ENCODE data around the gene CRMP1.

The CRMP1 gene

DNA sequence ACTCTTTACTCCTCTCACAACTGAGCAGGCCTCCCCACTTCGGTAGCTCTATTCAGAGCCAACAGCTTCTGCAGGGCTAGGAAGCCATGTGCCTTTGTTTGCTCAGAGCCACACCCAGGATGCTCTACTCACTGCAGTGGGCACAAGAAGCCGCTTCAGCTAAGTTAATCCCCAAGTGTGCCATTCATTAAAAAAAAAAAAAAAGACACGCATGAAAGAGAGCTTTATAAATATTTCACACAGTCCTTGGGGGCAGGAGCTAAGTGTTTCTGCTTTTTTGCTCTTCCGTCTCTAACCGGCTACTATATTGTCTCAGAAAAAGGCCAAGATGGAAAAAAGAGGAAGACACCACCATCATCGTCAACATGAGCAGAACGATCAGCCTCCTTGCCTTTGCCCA, 8.1 kb downstream of the CRMP1 start:
- DNase-seq (ENCODE audit: insufficient read length, low spot score), result no peak
- FAIRE-seq, result no peak
- TF ChIP-seq, protein P1, sequence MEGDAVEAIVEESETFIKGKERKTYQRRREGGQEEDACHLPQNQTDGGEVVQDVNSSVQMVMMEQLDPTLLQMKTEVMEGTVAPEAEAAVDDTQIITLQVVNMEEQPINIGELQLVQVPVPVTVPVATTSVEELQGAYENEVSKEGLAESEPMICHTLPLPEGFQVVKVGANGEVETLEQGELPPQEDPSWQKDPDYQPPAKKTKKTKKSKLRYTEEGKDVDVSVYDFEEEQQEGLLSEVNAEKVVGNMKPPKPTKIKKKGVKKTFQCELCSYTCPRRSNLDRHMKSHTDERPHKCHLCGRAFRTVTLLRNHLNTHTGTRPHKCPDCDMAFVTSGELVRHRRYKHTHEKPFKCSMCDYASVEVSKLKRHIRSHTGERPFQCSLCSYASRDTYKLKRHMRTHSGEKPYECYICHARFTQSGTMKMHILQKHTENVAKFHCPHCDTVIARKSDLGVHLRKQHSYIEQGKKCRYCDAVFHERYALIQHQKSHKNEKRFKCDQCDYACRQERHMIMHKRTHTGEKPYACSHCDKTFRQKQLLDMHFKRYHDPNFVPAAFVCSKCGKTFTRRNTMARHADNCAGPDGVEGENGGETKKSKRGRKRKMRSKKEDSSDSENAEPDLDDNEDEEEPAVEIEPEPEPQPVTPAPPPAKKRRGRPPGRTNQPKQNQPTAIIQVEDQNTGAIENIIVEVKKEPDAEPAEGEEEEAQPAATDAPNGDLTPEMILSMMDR (IDR thresholded peaks at IDR 0.05; ENCODE audit: insufficient read depth, missing control alignments), result no peak

DNA sequence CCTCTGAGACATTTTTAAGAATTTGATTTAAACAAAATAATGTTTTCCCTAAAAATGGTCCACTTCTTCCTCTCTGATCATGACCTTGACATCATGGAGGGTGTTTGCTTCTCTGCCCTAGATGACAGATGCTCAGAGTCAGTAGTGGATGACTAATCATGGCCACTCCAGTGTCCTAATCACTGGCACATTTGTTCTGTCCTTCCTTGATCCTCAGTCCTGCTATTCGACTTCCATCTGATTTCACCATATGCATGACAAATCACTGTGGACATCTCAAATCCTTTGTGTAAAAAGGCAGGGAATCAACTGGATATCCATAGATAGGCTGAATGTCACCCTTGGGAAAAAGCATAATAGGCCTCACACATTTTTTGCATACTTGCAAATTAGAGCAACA, 9.0 kb downstream of the CRMP1 start:
- DNase-seq (ENCODE audit: insufficient read length, low spot score), result no peak
- TF ChIP-seq, protein P1 (IDR thresholded peaks at IDR 0.05; ENCODE audit: insufficient read depth, missing control alignments), result no peak
- peak; percentile 84 for FAIRE-seq

- TF ChIP-seq, protein P1 (IDR thresholded peaks at IDR 0.05; ENCODE audit: insufficient read depth, missing control alignments), result no peak
- no peak for DNase-seq (ENCODE audit: insufficient read length, low spot score)
- no peak for FAIRE-seq
Measured at GRCh38 chr4:5882947-5883346, 9.9 kb downstream of the CRMP1 start.

DNA sequence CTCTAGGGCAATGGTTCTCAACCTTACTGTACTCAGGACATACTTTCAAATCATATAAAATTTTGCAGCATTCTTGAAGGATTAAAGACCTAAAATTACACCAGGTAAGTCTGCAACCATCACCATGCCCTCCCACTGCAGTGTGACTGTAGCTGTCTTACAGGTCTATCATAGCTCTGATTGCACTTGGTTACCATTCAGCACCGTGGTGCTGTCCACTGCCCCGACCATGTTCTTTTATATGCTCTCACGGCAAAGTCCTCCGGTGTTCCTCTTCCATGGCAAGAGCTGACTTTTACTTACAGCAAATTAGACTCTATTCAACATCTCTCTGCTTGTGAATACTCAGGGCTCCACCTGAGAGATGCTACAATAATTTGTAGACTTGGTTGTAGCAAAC, 11.5 kb downstream of the CRMP1 start:
- TF ChIP-seq, protein P1 (IDR thresholded peaks at IDR 0.05; ENCODE audit: insufficient read depth, missing control alignments), result no peak
- DNase-seq (ENCODE audit: insufficient read length, low spot score) (no peak), FAIRE-seq (no peak)

DNA sequence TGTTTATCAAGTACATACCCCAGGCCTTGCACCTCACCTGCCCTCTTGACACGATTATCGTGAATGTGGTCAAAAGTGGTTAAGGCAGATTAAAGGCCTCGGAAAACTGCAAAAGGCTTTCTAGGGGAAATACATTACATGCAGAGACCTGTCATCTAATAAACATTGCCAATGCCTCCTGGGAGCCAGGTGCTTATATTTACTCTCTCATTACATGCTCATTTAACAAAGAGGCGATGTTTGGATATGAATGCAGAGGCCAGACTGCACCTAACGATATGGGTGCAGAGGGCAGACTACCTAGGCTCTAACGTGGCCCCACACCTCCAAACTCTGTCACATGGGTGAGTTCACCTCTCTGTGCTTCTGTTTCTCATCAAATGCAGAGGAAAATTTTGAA, 14.5 kb downstream of the CRMP1 start:
- TF ChIP-seq, protein P1 (IDR thresholded peaks at IDR 0.05; ENCODE audit: insufficient read depth, missing control alignments), result no peak
- DNase-seq (ENCODE audit: insufficient read length, low spot score) (no peak), FAIRE-seq (no peak)

DNA sequence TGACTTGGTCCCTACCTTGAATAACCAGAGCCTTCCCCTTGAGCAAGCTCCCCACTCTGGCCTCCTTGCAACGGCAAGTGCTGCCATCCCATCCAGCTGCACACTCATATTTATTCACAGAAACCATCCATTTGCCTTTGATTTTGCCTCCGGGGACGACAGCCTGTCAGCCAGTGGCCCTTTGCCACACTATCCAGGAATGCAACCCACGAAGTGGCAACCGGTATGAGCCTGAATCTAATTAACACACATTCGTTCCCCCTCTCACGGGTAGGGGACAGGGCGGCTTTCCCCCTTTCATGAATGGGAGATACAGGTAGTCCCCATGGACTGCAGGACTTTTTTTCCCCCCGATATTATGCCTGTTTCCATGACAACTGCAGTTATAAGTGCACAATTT, 15.5 kb downstream of the CRMP1 start:
- TF ChIP-seq, protein P1 (IDR thresholded peaks at IDR 0.05; ENCODE audit: insufficient read depth, missing control alignments), result no peak
- FAIRE-seq, result no peak
- no peak for DNase-seq (ENCODE audit: insufficient read length, low spot score)

GRCh38 chr4:5874811-5875449, 18.0 kb downstream of the CRMP1 start:
- DNase-seq (ENCODE audit: insufficient read length, low spot score), result no peak

More at GRCh38 chr4:5874811-5875449, 18.0 kb downstream of the CRMP1 start:
- TF ChIP-seq, protein P1 (IDR thresholded peaks at IDR 0.05; ENCODE audit: insufficient read depth, missing control alignments), result no peak
- no peak for FAIRE-seq

Data from D721Med (cell line).